GM12878 (cell line): ENCODE data around the gene ZNF148. TPM values are rescaled to one million over a fixed set of nuclear protein-coding genes. Genes with fewer than 3 reads are reported as not detected.

ENCODE experiments used
- ATAC-seq: fragments of 200-7000 bp; cut with Tn5 transposase; 3 replicates; pipeline ENCODE4 v1.9.1; 2020; ENCODE audit warnings: mild to moderate bottlenecking, moderate library complexity
- BruUV-seq: library from RNA; stranded (reverse); fragments of 400-500 nt; replicated peaks from 2 replicates; lab custom pipeline; 2021; lab: Mats Ljungman, UMichigan
- CTCF ChIA-PET: fragments of 300-600 bp; sonication (Branson Sonifier 250); formaldehyde crosslinking; extraction: SDS; loops from one replicate; lab custom pipeline; 2021; ENCODE audit warnings: inconsistent platforms; lab: Yijun Ruan, JAX
- POLR2A ChIA-PET: fragments of 350-600 bp; formaldehyde crosslinking; extraction: SDS; loops from one replicate; lab custom pipeline; 2021; ENCODE audit warnings: inconsistent platforms; lab: Charles Lee
- RAD21 ChIA-PET: fragments of 300-600 bp; sonication (Branson Sonifier 250); formaldehyde crosslinking; loops from one replicate; lab custom pipeline; 2023; ENCODE audit warnings: antibody characterized with exemption; ENCODE audit not compliant: unreplicated experiment; lab: Charles Lee
- SMC1A ChIA-PET: fragments of 300-600 bp; sonication (Branson Sonifier 250); formaldehyde crosslinking; loops from one replicate; lab custom pipeline; 2023; ENCODE audit not compliant: unreplicated experiment, uncharacterized antibody; lab: Charles Lee
- DNase-seq: peaks from one replicate; pipeline ENCODE4 v3.0.0-alpha.2; 2011; ENCODE audit warnings: low read depth, low spot score
- FAIRE-seq: peaks from 3 replicates; lab custom pipeline; 2011; peaks lifted over from hg19 to GRCh38; lab: Jason Lieb, UNC
- H2AFZ ChIP-seq: 2 replicates; pipeline ENCODE4 v1.6.0; 2011; ENCODE audit warnings: low read depth, low read length, control low read depth; ENCODE audit not compliant: control insufficient read depth
- H3K27ac ChIP-seq: 2 replicates; pipeline ENCODE4 v1.5.1; 2011; ENCODE audit warnings: control low read depth; ENCODE audit not compliant: control insufficient read depth, insufficient read depth
- H3K27me3 ChIP-seq, 2 experiments: replicated peaks in 1 of 2; 2 replicates each; pipeline versions ENCODE4 v1.6.0 to v1.6.1; 2011; ENCODE audit warnings: low read length in 1 of 2; ENCODE audit not compliant: control insufficient read depth in 2 of 2, insufficient read depth in 2 of 2
- H3K36me3 ChIP-seq, 2 experiments: 2 replicates each; pipeline ENCODE4 v1.5.1; 2011; ENCODE audit warnings: low read length in 1 of 2; ENCODE audit not compliant: control insufficient read depth in 2 of 2, insufficient read depth in 2 of 2
- H3K4me1 ChIP-seq: 2 replicates; pipeline ENCODE4 v1.6.1; 2011; ENCODE audit warnings: mild to moderate bottlenecking, low read length, moderate library complexity, mixed read lengths; ENCODE audit not compliant: control insufficient read depth, insufficient read depth
- H3K4me2 ChIP-seq: 2 replicates; pipeline ENCODE4 v1.6.0; 2011; ENCODE audit warnings: control low read depth; ENCODE audit not compliant: control insufficient read depth, insufficient read depth
- H3K4me3 ChIP-seq: fragments of 200-600 bp; sonication (generic); 2 replicates; pipeline ENCODE4 v1.5.1; 2016
- H3K79me2 ChIP-seq: 2 replicates; pipeline ENCODE4 v1.6.0; 2011; ENCODE audit warnings: low read length; ENCODE audit not compliant: control insufficient read depth, insufficient read depth
- H3K9ac ChIP-seq: 2 replicates; pipeline ENCODE4 v1.8.0; 2011; ENCODE audit warnings: low read length, control low read depth, mixed read lengths; ENCODE audit not compliant: control insufficient read depth, insufficient read depth
- H3K9me3 ChIP-seq: replicated peaks from 3 replicates; pipeline ENCODE4 v1.5.1; 2011; ENCODE audit warnings: mild to moderate bottlenecking, low read length; ENCODE audit not compliant: control insufficient read depth, insufficient read depth
- H4K20me1 ChIP-seq: 2 replicates; pipeline ENCODE4 v1.6.0; 2011; ENCODE audit not compliant: control insufficient read depth, insufficient read depth
- ASH2L ChIP-seq: fragments of 300-600, 200-600 bp; sonication (generic); IDR thresholded peaks from 2 replicates; pipeline ENCODE4 v1.6.1; 2017; ENCODE audit warnings: low read depth, mild to moderate bottlenecking, borderline replicate concordance
- FOXM1 ChIP-seq: IDR thresholded peaks from 2 replicates; pipeline ENCODE4 v1.6.1; 2012; ENCODE audit warnings: low read depth, mild to moderate bottlenecking, inconsistent platforms, low read length, moderate library complexity
- RELA ChIP-seq: fragments of 450-650 bp; IDR thresholded peaks from 2 replicates; pipeline ENCODE4 v1.8.0; 2014; ENCODE audit warnings: borderline replicate concordance; ENCODE audit not compliant: partially characterized antibody
- ZNF274 ChIP-seq: IDR thresholded peaks from one replicate; pipeline ENCODE4 v1.8.0; 2011; ENCODE audit not compliant: insufficient read length, insufficient read depth
- WGBS: methylation state at CpG from one replicate; pipeline ENCODE4 v1.1.6; 2016; ENCODE audit warnings: low lambda C conversion rate; ENCODE audit not compliant: insufficient replicate concordance, insufficient coverage; ENCODE audit errors: missing lambda C conversion rate; 5-methylcytosine and 5-hydroxymethylcytosine counted together
- in situ Hi-C: fragments of 300-500 bp; cut with MboI; formaldehyde crosslinking; loops from 9 replicates; pipeline ENCODE4 v1.14.3; 2018; ENCODE audit warnings: mixed read lengths
- intact Hi-C: fragments of 100-400 bp; cut with micrococcal nuclease; formaldehyde crosslinking; loops from one replicate; pipeline ENCODE4 v1.14.2; 2022; ENCODE audit not compliant: unreplicated experiment
- polyA plus RNA-seq, 11 experiments: library from polyadenylated mRNA; depleted of rRNA in 4 of 11; unstranded in 6 of 11; stranded (reverse) in 5 of 11; fragments of >200 nt; fragmentation: Nextera tagmentation in 4 of 11; fragmentation: Illumina TruSeq in 1 of 11; extraction: Ambion mirVana in 4 of 11; extraction: Trizol in 1 of 11; gene quantifications; 1 replicate in 1 of 11; 2 replicates in 10 of 11; pipeline versions ENCODE4 v1.2.1 to v1.2.3, GENCODE V29; 2011 to 2016; ENCODE audit warnings: inconsistent platforms in 2 of 11, missing spikeins in 2 of 11, low read depth in 1 of 11
- total RNA-seq, 4 experiments: library from RNA; depleted of rRNA in 3 of 4; stranded (reverse); fragments of >200 nt in 3 of 4; fragmentation: Illumina TruSeq in 1 of 4; extraction: Trizol in 1 of 4; gene quantifications; 2 replicates each; pipeline versions ENCODE4 v1.2.1 to v1.2.3, GENCODE V29; 2013 to 2021
- TF ChIP-seq, protein P1 (sequence below): fragments of 450-650 bp; IDR thresholded peaks from 2 replicates; pipeline ENCODE4 v1.6.1; 2016; ENCODE audit warnings: mild to moderate bottlenecking, moderate library complexity, borderline replicate concordance

The ZNF148 gene
- total and polyA plus RNA-seq, 10 of the 15 experiments (the other 5 are each of a cell fraction or from before 2014, with no cell fraction given) = 8.6 to 40.4 (median 26.7) TPM

DNA sequence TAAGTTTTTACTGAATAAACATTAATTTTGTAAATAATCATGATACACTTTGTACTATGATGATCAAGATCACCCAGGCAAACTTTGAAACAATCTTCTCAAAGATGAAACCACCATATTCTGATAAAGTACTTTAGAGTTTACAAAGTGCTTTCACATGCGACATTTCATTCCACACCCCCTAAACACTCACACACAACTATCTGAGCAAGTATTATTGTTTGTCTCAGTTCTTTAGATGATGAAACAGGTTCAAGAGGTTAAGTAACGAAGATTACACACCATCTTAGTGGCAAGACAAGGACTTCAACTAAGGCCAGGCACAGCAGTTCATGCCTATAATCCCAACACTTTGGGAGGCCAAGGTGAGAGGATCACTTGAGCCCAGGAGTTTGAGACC, 37.6 kb downstream of the ZNF148 start (continued):
- TF ChIP-seq, protein P1, sequence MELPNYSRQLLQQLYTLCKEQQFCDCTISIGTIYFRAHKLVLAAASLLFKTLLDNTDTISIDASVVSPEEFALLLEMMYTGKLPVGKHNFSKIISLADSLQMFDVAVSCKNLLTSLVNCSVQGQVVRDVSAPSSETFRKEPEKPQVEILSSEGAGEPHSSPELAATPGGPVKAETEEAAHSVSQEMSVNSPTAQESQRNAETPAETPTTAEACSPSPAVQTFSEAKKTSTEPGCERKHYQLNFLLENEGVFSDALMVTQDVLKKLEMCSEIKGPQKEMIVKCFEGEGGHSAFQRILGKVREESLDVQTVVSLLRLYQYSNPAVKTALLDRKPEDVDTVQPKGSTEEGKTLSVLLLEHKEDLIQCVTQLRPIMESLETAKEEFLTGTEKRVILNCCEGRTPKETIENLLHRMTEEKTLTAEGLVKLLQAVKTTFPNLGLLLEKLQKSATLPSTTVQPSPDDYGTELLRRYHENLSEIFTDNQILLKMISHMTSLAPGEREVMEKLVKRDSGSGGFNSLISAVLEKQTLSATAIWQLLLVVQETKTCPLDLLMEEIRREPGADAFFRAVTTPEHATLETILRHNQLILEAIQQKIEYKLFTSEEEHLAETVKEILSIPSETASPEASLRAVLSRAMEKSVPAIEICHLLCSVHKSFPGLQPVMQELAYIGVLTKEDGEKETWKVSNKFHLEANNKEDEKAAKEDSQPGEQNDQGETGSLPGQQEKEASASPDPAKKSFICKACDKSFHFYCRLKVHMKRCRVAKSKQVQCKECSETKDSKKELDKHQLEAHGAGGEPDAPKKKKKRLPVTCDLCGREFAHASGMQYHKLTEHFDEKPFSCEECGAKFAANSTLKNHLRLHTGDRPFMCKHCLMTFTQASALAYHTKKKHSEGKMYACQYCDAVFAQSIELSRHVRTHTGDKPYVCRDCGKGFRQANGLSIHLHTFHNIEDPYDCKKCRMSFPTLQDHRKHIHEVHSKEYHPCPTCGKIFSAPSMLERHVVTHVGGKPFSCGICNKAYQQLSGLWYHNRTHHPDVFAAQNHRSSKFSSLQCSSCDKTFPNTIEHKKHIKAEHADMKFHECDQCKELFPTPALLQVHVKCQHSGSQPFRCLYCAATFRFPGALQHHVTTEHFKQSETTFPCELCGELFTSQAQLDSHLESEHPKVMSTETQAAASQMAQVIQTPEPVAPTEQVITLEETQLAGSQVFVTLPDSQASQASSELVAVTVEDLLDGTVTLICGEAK = no peak
- no peak for TF ChIP-seq ZNF274
- TF ChIP-seq ASH2L = no peak
- TF ChIP-seq FOXM1 = no peak

DNA sequence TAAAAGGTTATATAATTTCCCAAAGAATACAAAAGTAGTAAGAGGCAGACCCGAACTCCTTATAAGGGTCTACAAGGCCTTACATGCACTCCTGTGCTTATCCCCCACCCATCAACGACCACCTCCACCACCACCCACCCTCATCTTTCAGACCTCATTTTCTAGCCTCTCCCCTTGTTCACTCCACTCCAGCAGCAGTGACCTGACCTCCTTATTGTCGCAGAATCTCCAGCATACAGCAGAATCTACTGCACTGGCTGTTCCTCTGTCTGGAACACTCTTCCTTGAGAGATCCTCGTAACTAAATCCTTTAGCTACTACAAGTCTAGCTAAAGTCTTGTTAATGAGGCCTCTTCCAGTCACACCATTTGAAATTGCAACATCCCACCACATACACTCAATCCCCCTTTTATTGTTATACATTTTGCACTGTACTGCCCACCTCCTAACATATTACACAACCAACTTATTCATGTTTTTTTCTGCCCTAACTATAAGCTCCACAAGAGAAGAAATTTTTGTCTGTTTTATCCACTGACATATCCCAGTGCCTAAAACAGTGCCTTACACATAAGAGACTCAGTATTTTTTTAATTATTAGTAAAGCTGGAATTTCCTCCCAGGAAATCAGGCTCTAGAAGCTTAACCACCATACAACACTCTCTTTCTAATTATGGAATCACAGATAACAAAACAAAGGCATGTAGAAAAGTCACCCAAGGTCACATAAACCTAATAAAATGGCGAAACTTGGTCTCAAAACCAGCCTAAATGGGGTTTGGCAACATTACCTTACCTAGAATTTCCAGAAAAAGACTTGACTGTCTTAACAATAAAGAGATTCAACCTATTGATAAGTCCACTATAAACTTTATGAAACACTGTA, 40.2 kb downstream of the ZNF148 start:
- H4K20me1 ChIP-seq = no peaks in the 10 kb centered on the region
- H3K4me2 ChIP-seq = no peak overlapping the region
- peaks cover 5% of the 10 kb centered on the region for H3K9me3 ChIP-seq
- DNase-seq = no peak
- H3K4me3 ChIP-seq = no peak overlapping the region
- no peaks in the 10 kb centered on the region for H3K27me3 ChIP-seq
- CTCF ChIA-PET = interaction anchor here (1.4 kb wide), 1 partner anchor 24 kb away, joined by 3 read pairs; no protein-coding TSS in a partner anchor
- BruUV-seq = no TSS peak
- H3K36me3 ChIP-seq = peaks cover 0 to 3% of the 10 kb centered on the region in 2 experiments; a peak in 3 of 4 replicates
- no peak overlapping the region for H3K27ac ChIP-seq
- FAIRE-seq = no peak
- POLR2A ChIA-PET = no interaction called here
- intact Hi-C loops = no loop called here
- SMC1A ChIA-PET = interaction anchor here (0.7 to 1.1 kb wide), 2 partner anchors 11 to 27 kb away, joined by 3 read pairs; no protein-coding TSS in a partner anchor
- RAD21 ChIA-PET = interaction anchor here (0.7 kb wide), 1 partner anchor 16 kb away, joined by 3 read pairs; no protein-coding TSS in a partner anchor
- no peak for TF ChIP-seq RELA
- in situ Hi-C loops = no loop called here
- no peak overlapping the region for H3K9ac ChIP-seq
- WGBS = over 99% methylated on average over 5 of the region's 5 CpGs
- H3K4me1 ChIP-seq = no peaks in the 10 kb centered on the region
- peaks cover 73% of the 10 kb centered on the region for H3K79me2 ChIP-seq
- ATAC-seq = no peak
- H2AFZ ChIP-seq = no peak overlapping the region
